ENCODE data around the gene PPP2R3B. TPM values are rescaled to one million over a fixed set of nuclear protein-coding genes. Genes with fewer than 3 reads are reported as not detected.
A peak's percentile ranks its signal among the peaks of the same experiment; 100 is the strongest.

PPP2R3B gene
- total RNA-seq, 1 donor from 2014 or later: 30.5 TPM

- TF ChIP-seq CTCF (IDR thresholded peaks at IDR 0.05): peak; percentile 65
- Mint-ChIP-seq H3K36me3 (ENCODE audit: low read depth) (no peaks in the 10 kb centered on the region), H3K27ac (ENCODE audit: unreplicated experiment) (no peak overlapping the region), H3K9me3 (ENCODE audit: low read depth) (no peaks in the 10 kb centered on the region), H3K4me1 (ENCODE audit: low read depth) (peaks cover 22% of the 10 kb centered on the region), H3K4me3 (ENCODE audit: unreplicated experiment) (no peak overlapping the region), H3K27me3 (ENCODE audit: low read depth) (no peaks in the 10 kb centered on the region)
- peak; percentile 81 for DNase-seq (ENCODE audit: low spot score)
These were observed 62.7 kb downstream of the PPP2R3B start for GRCh38 chrX:323721-324628.

GRCh38 chrX:320126-320783, 66.5 kb downstream of the PPP2R3B start:
- Mint-ChIP-seq H3K9me3 (ENCODE audit: low read depth) (no peaks in the 10 kb centered on the region), H3K27me3 (ENCODE audit: low read depth) (no peaks in the 10 kb centered on the region), H3K4me3 (ENCODE audit: unreplicated experiment) (peak overlapping the region; percentile 82), H3K4me1 (ENCODE audit: low read depth) (peaks cover 28% of the 10 kb centered on the region), H3K27ac (ENCODE audit: unreplicated experiment) (peak overlapping the region; percentile 54), H3K36me3 (ENCODE audit: low read depth) (no peaks in the 10 kb centered on the region)
- DNase-seq (ENCODE audit: low spot score): peak; percentile 78
- TF ChIP-seq CTCF (IDR thresholded peaks at IDR 0.05): no peak

- Mint-ChIP-seq H3K36me3 (ENCODE audit: low read depth) (no peaks in the 10 kb centered on the region), H3K4me3 (ENCODE audit: unreplicated experiment) (peak overlapping the region; percentile 82), H3K27me3 (ENCODE audit: low read depth) (no peaks in the 10 kb centered on the region), H3K27ac (ENCODE audit: unreplicated experiment) (peak overlapping the region; percentile 54), H3K4me1 (ENCODE audit: low read depth) (peaks cover 25% of the 10 kb centered on the region), H3K9me3 (ENCODE audit: low read depth) (no peaks in the 10 kb centered on the region)
- DNase-seq (ENCODE audit: low spot score): peak; percentile 92
- no peak for TF ChIP-seq CTCF (IDR thresholded peaks at IDR 0.05)
These were observed 67.1 kb downstream of the PPP2R3B start for GRCh38 chrX:319579-320125.

GRCh38 chrX:318739-319578, 67.7 kb downstream of the PPP2R3B start, which contains the start of gene GTPBP6:
TSS of gene GTPBP6 (minus strand) at chrX:318796. CDS start at chrX:318787, 9 bp downstream.
- Mint-ChIP-seq H3K27ac (ENCODE audit: unreplicated experiment) (peak within 1 kb of the TSS; percentile 96), H3K4me3 (ENCODE audit: unreplicated experiment) (peak within 1 kb of the TSS; percentile 89), H3K9me3 (ENCODE audit: low read depth) (no peaks in the 10 kb centered on the region), H3K36me3 (ENCODE audit: low read depth) (no peaks in the 10 kb centered on the region), H3K4me1 (ENCODE audit: low read depth) (peaks cover 24% of the 10 kb centered on the region), H3K27me3 (ENCODE audit: low read depth) (no peaks in the 10 kb centered on the region)
- peak; percentile 45 for TF ChIP-seq CTCF (IDR thresholded peaks at IDR 0.05)
- peak; percentile 100 for DNase-seq (ENCODE audit: low spot score)
